Fibroblast of skin of back (primary cell): ENCODE results near the gene TXNRD2.
"Not testable (repeated sequence)": the region's sequence is repeated elsewhere in the genome, so short reads cannot be mapped to it uniquely, and the experiment has no call there.

Experiments used
- DNase-seq: peaks from one replicate; pipeline ENCODE4 v3.0.0-alpha.2; 2013

TXNRD2 gene

DNA sequence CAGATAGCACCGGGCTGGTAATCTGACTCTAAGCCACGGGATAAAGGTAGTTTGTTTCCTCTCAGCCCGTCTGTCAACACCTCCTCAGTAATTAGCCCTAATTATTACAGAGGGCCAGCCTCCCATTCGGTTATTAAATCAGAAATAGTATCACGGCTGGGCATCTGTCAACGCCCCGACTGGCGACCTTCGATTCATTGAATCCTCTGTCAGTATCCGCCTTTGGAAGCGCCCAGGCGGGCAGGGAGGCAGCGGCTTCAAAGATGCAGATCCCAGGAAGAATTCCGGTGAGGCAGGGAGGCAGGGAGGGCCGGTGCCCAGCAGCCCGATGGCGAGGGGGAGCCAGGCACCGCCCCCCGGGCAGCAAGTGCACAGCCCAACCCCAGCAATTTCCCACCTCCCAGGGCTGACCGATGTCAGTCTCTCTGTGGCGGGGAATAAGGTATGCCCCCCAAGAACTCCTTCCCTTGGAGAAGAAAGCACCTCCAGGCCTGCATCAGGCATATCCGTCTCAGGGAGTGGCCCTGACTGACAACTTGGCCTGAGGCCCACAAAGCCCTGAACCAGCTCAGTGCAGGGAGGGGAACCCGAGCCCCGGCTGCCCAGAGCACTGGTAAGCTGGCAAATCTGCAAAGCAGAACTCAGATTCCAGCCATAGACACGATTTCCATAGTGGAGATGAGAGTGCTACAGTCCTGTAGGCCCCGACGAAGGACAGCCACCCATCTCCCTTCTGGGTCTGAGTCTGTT is 98.3 kb downstream of the TXNRD2 start:
- no peak for DNase-seq

DNA sequence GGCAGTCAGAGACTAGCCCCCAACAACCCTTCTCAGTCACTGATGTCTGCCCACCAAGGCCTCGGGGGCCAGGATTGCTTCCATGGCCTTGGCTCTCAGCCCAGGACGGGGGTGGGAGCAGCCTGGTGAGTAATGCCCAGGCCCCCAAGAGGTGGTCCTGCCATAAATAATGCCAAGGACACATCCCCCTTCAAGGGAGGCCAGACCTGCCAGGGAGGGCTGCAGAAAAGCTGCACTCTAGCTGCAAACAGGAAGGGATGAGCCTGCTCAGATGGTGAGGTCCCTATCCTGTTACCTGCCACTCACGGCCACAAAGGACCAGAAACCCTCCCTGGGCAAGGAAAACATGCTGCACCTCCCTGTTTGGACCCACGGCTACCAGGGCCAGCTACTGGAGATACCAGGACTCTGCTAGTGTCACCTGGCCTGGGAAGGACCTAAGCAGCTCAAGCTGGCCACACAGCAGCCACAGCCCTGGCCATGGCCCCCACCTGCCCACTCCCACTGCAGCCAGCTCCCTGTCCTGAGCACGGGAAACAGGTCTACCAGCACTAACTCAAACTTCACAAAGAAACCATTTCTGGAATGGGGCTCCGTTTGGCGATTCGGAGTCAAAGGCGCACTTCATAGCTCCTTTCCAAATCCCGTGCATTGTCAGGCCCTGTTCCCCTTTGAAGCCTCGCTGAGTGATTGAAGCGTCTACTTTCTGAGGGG is 99.1 kb downstream of the TXNRD2 start:
- no peak for DNase-seq

GRCh38 chr22:19841641-19842392 is 99.8 kb downstream of the TXNRD2 start:
- DNase-seq, result no peak

DNA sequence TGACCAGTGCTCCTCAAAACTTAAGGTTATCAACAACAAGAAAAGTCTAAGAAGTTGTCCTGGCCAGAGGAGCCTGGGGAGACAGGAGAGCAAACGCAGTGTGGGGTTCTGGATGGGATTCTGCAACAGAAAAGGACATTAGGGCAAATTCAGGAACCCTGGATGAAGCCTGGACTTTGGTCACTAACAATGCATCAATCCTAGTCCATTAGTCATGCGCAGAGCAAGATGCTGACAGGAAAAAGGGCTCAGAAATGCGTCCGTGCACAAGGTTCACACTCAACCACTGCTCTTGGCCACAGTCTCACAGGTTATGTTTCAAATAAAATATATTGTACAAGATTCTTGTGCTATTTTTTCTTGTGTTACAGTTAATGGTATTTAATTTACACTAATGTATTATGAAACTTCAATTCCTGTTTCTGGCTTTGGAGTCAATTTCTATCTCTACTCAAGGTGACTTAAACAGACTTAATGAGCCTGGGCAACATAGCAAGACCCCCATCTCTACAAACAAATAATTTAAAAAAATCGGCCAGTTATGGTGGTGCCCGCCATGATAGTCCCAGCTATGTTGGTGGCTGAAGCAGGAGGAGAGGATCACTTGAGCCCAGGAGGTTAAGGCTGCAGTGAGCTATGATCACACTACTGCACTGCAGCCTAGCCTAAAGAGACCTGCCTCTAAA is 100.5 kb downstream of the TXNRD2 start:
- no peak for DNase-seq

DNA sequence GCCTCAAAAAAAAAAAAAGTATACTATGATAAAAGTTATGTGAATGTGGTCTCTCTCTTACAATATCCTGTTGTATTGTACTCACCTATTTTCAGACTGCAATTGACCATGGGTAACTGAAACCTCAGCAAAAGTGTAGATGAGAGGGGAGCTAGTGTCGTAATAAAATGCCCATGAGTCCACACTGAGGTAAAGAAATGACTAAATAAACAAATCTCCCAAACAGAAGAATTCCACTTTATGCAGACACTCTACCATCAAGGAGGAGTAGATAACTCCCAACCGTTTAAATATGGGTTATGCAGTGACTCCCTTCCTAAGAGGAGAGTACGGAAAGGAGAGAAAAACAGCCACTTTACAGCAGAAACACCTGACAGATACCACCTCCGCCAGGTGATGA is 101.6 kb downstream of the TXNRD2 start:
- no peak for DNase-seq

DNA sequence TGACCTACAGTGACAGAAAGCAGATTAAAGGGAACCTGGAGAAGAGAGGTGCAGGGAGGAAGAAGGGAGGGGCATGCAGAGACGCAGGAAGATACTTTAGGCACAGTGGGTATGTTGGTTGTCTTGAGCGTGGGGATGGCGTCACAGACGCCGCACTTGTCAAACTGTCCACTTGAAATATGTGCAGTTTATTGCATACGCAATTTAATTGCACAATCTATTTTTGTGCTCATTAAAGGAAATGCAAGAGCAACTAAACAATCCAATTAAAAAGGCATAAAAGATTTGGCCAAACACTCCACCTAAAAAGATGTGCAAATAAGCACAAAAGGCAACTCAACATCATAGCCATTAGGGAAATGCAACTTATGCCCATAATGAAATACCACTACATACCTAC is 103.7 kb downstream of the TXNRD2 start:
- no peak for DNase-seq

DNA sequence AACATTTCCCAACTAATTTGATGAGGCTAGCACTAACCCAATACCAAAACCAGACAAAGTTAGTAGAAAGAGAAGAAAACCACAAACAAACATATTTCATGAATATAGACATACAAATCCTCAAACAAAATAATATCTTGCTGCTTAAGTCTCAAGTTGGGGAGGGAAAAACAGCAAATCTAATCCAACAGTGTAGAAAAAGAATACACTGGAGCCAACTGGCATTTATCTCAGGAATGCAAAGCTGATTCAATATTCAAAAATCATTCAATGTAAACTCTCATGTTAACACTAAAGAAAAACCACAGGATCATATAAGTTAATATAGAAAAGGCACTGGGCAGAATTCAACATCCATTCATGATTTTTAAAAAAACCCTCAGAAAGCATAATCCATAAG is 105.1 kb downstream of the TXNRD2 start:
- peak; percentile 39 for DNase-seq

- no peak for DNase-seq
Measured at GRCh38 chr22:19834599-19834998, 107.0 kb downstream of the TXNRD2 start.

DNA sequence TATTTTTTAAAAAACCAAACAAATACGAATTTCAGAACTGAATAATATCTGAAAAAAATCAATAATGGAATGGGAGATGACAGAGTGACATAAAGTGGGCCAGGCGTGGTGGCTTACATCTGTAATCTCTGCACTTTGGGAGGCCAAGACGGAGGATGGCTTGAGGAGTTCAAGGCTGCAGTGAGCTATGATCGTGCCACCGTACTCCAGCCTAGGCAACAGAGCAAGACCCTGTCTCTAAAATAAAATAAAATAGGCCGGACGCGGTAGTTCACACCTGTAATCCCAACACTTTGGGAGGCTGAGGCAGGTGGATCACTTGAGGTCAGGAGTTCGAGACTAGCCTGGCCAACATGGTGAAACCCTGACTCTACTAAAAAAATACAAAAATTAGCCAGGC is 108.3 kb downstream of the TXNRD2 start:
- not testable (repeated sequence) for DNase-seq

GRCh38 chr22:19832476-19833108 is 109.0 kb downstream of the TXNRD2 start:
- DNase-seq, result no peak

DNA sequence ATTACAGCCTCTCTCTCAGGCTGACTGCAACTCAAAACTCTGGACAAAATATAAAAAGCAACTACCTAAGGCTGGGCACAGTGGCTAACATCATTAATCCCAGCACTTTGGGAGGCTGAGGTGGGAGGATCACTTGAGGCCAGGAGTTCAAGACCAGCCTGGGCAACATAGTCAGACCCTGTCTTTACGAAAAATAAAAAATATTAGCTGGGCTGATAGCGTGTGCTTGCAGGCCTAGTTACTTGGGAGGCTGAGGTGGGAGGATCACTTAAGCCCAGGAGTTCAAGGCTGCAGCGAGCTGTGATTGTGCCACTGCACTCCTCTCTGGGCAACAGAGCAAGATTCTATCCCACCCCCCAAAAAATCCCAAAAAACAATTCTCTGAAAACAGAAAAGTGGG is 109.6 kb downstream of the TXNRD2 start:
- DNase-seq, result not testable (repeated sequence)

GRCh38 chr22:19831016-19831415 is 110.6 kb downstream of the TXNRD2 start:
- DNase-seq, result no peak

DNA sequence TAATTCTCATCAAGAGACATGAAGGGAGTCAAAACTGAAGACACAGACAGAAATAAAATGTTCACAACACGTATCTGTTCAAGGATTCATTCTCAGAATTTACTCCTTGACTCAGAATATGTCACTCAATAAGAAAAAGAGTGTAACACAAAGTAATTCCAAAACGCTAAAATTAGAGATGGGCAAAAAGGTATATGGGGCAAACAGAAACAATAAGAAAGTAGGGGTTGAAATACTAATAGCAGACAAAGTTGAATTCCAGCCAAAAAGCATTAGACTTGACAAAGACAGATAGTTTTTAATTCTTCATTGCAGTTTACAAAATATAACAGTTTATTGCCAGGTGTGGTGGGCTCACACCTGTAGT is 113.6 kb downstream of the TXNRD2 start:
- DNase-seq, result no peak

DNA sequence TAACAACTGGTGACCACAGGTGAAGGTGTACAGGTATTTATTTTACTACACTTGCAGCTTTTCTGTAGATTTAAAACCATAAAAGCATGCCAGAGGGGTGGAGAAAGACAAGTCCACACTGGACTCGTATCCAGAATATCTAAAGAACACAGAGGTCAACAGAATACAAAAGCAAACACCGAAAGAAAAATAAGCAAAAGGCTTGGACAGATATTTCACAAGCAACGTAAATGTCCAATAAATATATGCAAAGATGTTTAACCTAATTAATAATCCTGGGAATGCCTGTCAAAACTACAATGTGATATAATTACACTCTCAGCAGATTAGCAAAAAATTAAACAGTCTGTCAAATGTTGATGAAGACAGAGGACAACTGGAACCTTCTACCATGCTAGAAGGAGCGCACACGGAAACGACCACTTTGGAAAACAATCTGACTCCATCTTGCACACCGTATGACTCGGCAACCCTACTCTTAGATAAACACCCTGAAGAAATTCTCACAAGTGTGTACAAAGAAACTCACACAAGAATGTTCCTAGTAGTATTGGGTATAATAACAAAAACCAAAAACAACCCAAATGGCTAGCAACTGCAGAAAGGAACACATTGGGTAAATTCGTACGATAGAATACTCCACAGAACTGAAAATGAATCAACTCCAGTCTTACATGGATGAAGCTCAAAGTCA is 114.1 kb downstream of the TXNRD2 start:
- no peak for DNase-seq

DNA sequence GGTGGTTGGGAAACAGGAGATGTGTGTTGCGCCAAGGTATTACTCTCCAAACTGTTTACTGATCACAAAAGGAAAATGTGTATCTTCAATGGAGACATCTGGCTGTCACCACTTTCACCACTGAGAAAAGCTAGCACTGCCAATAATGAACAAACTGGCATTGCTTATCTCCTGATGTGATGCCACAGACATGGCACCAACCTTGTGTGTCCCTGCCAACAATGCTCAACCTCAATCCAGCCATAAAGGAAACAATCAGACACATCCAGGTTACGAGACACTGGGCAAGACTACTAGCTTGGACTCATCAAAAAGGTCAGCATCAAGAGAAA is 115.0 kb downstream of the TXNRD2 start:
- DNase-seq, result no peak

DNA sequence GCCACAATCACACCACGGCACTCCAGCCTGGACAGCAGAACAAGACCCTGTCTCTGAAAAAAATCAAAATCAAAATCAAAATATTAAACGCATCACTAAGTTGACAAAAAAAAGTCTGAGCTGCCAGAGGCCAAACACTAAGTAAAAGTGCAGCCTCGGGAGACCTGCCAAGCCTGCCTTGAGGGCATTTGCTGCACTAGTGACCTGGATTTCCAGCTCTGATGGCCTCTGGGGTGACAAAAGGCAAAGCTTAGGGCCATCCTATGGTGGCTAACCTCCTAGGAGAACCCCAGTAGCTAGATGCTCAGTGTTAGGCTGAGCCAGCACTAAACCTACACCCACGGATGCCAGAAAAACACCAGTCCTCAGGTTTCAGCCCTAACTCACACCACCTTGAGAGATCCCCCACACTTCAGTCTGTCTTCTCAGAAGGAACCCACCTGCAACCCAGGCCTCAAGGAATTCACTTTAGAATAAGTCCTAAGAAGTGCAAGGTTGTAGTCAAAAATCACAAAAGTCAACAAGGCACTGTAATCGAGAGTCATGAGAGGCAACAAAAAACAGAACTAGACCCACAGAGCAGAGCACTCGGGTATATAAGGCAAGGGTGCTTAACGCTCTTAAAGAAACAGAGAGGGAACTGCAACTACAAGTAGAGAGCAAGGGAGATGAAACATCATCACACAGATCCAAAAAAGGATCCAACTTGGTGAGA is 115.6 kb downstream of the TXNRD2 start:
- DNase-seq, result no peak
